CD4-positive, alpha-beta T cell (primary cell): ENCODE data around the gene C2CD2L. TPM values are rescaled to one million over a fixed set of nuclear protein-coding genes. Genes with fewer than 3 reads are reported as not detected.
"Not testable (repeated sequence)": the region's sequence is repeated elsewhere in the genome, so short reads cannot be mapped to it uniquely, and the experiment has no call there.

Experiments
- ATAC-seq: fragments of 200-7000 bp; cut with Tn5 transposase; one replicate; pipeline ENCODE4 v1.10.0; 2022; ENCODE audit warnings: mild to moderate bottlenecking; ENCODE audit not compliant: poor library complexity
- CTCF ChIA-PET: fragments of 350-600 bp; sonication (Branson Sonifier 250); formaldehyde crosslinking; loops from one replicate; lab custom pipeline; 2021; ENCODE audit warnings: antibody characterized with exemption, inconsistent platforms; lab: Charles Lee
- POLR2A ChIA-PET: fragments of 350-600 bp; sonication (Branson Sonifier 250); formaldehyde crosslinking; loops from one replicate; lab custom pipeline; 2021; ENCODE audit warnings: antibody characterized with exemption, inconsistent platforms; lab: Charles Lee
- DNase-seq, 14 experiments: peaks; one replicate each; pipeline ENCODE4 v3.0.0-alpha.2; 2013 to 2020; ENCODE audit warnings: mixed read lengths in 2 of 14
- H3K27ac ChIP-seq, 2 donors: one replicate each; pipeline versions ENCODE4 v1.5.1 to v1.7.0; 2013; ENCODE audit warnings: low read length in 2 of 2, low read depth in 1 of 2, mild to moderate bottlenecking in 1 of 2
- H3K27me3 ChIP-seq, 2 experiments: 1 replicate in 1 of 2; 2 replicates in 1 of 2; pipeline versions ENCODE4 v1.6.1 to v1.7.0; 2013; ENCODE audit warnings: low read length in 2 of 2, control low read depth in 1 of 2, mild to moderate bottlenecking in 1 of 2, moderate library complexity in 1 of 2; ENCODE audit not compliant: insufficient read depth in 2 of 2, control insufficient read depth in 1 of 2
- H3K36me3 ChIP-seq: one replicate; pipeline ENCODE4 v1.6.1; 2013; ENCODE audit warnings: low read length, control low read depth; ENCODE audit not compliant: insufficient read depth
- H3K4me1 ChIP-seq: one replicate; pipeline ENCODE4 v1.6.1; 2013; ENCODE audit warnings: low read length, control low read depth; ENCODE audit not compliant: insufficient read depth
- H3K4me3 ChIP-seq: one replicate; pipeline ENCODE4 v1.5.1; 2013; ENCODE audit warnings: mild to moderate bottlenecking, low read length, moderate library complexity
- H3K9me3 ChIP-seq, 2 experiments: 1 replicate in 1 of 2; 2 replicates in 1 of 2; pipeline versions ENCODE4 v1.6.1 to v1.7.0; 2013; ENCODE audit warnings: low read length in 2 of 2, mild to moderate bottlenecking in 2 of 2, control low read depth in 1 of 2, moderate library complexity in 1 of 2; ENCODE audit not compliant: control insufficient read depth in 1 of 2, insufficient read depth in 1 of 2
- H3K27ac Mint-ChIP-seq: one replicate; pipeline ENCODE4 v1.8.0; 2020; ENCODE audit warnings: mixed read lengths
- H3K27me3 Mint-ChIP-seq: one replicate; pipeline ENCODE4 v1.8.0; 2021; ENCODE audit warnings: mixed read lengths
- H3K36me3 Mint-ChIP-seq: one replicate; pipeline ENCODE4 v1.8.0; 2021; ENCODE audit warnings: low read depth, mixed read lengths
- H3K4me1 Mint-ChIP-seq: one replicate; pipeline ENCODE4 v1.8.0; 2021; ENCODE audit warnings: low read depth, mixed read lengths
- H3K4me3 Mint-ChIP-seq: one replicate; pipeline ENCODE4 v1.8.0; 2020; ENCODE audit warnings: mild to moderate bottlenecking, mixed read lengths
- H3K9me3 Mint-ChIP-seq: one replicate; pipeline ENCODE4 v1.8.0; 2020; ENCODE audit warnings: mixed read lengths
- CTCF ChIP-seq: fragments of 200-600 bp; IDR thresholded peaks from one replicate; pipeline ENCODE4 v1.8.0; 2022; ENCODE audit warnings: antibody characterized with exemption, mild to moderate bottlenecking
- intact Hi-C, 2 experiments: fragments of 100-400 bp; cut with DNase I in 1 of 2; cut with micrococcal nuclease in 1 of 2; formaldehyde crosslinking; loops; one replicate each; pipeline versions ENCODE4 v1.15.1 to v1.9.0; 2023 to 2025; cut with DNase I, micrococcal nuclease
- total RNA-seq, 174 experiments: library from RNA in 2 of 174; stranded (reverse) in 2 of 174; gene quantifications; one replicate each; pipeline ENCODE4 v1.2.3 and lab custom pipeline; 2021 to 2026

The C2CD2L gene
- total RNA-seq, 2 experiments from 2014 or later, result 16.0 to 16.2 TPM

GRCh38 chr11:119100994-119101758 is 6.0 kb upstream of the C2CD2L start:
- peak overlapping the region; percentile 83 to 95 for H3K27ac ChIP-seq
- Mint-ChIP-seq H3K27ac (peak overlapping the region; percentile 97), H3K9me3 (no peaks in the 10 kb centered on the region), H3K4me1 (peaks cover 52% of the 10 kb centered on the region), H3K4me3 (peak overlapping the region; percentile 95), H3K27me3 (no peaks in the 10 kb centered on the region), H3K36me3 (peaks cover 45% of the 10 kb centered on the region)
- peaks cover 23% of the 10 kb centered on the region for H3K36me3 ChIP-seq
- H3K4me3 ChIP-seq, result peak overlapping the region; percentile 90
- ChIA-PET POLR2A (interaction anchor here (1.0 to 2.3 kb wide), 19 partner anchors 11 to 529 kb away, joined by 3 to 59 read pairs (median 6); partner anchors contain the start of genes ARCN1, CBL, CENATAC and HINFP), CTCF (interaction anchor here (1.4 to 1.8 kb wide), 3 partner anchors 16 to 36 kb away, joined by 3 to 4 read pairs (median 4); partner anchors contain the start of gene HMBS)
- H3K9me3 ChIP-seq, result no peaks in the 10 kb centered on the region
- H3K4me1 ChIP-seq, result peaks cover 29% of the 10 kb centered on the region
- DNase-seq (no peak), ATAC-seq (no peak)
- TF ChIP-seq CTCF, result no peak
- H3K27me3 ChIP-seq, result no peaks in the 10 kb centered on the region
- intact Hi-C loops, result loop anchor here (1.0 to 10.0 kb wide), 6 partner anchors 16 to 526 kb away; partner anchors contain the start of genes RPS25 (in 2 of the 2), TRAPPC4 (in 2 of the 2), VPS11 (in 2 of the 2) and ARCN1 (in 1 of the 2)

- Mint-ChIP-seq H3K4me1 (peaks cover 51% of the 10 kb centered on the region), H3K9me3 (no peaks in the 10 kb centered on the region), H3K36me3 (peaks cover 40% of the 10 kb centered on the region), H3K27ac (peak within 1 kb of the TSS; percentile 97), H3K27me3 (no peaks in the 10 kb centered on the region), H3K4me3 (peak within 1 kb of the TSS; percentile 95)
- Histone ChIP-seq H3K27me3 (no peaks in the 10 kb centered on the region), H3K4me1 (peaks cover 35% of the 10 kb centered on the region), H3K27ac (peak within 1 kb of the TSS; percentile 83 to 95), H3K4me3 (peak within 1 kb of the TSS; percentile 90), H3K36me3 (peaks cover 16% of the 10 kb centered on the region), H3K9me3 (no peaks in the 10 kb centered on the region)
- DNase-seq (peak; percentile 73 to 92 (median 78)), ATAC-seq (peak; percentile 84)
- POLR2A ChIA-PET, result interaction anchor here (0.5 to 2.3 kb wide), 26 partner anchors 8 to 530 kb away, joined by 3 to 59 read pairs (median 5); partner anchors contain the start of genes ABCG4, ARCN1, CBL and CENATAC
- CTCF ChIA-PET, result interaction anchor here (0.7 to 1.8 kb wide), 5 partner anchors 16 to 95 kb away, joined by 3 to 5 read pairs (median 4); partner anchors contain the start of gene HMBS
- TF ChIP-seq CTCF, result no peak
- intact Hi-C loops, result loop anchor here (1.0 to 10.0 kb wide), 8 partner anchors 17 to 527 kb away; partner anchors contain the start of genes RPS25 (in 2 of the 2), TRAPPC4 (in 2 of the 2), VPS11 (in 2 of the 2) and ARCN1 (in 1 of the 2)
Observed at GRCh38 chr11:119101759-119102423, 5.3 kb upstream of the C2CD2L start, which contains the start of gene DPAGT1. Gene DPAGT1 (minus strand): TSS chr11:119101853. CDS start chr11:119101655, 198 bp downstream.

- Mint-ChIP-seq H3K4me3 (peak overlapping the region; percentile 95), H3K36me3 (peaks cover 30% of the 10 kb centered on the region), H3K27ac (peak overlapping the region; percentile 97), H3K4me1 (peaks cover 56% of the 10 kb centered on the region)
- ATAC-seq, H3K9me3 Mint-ChIP-seq, H3K27me3 ChIP-seq, DNase-seq, H3K27me3 Mint-ChIP-seq, H3K9me3 ChIP-seq, H3K36me3 ChIP-seq: not testable (repeated sequence)
- ChIA-PET CTCF (interaction anchor here (1.0 to 1.8 kb wide), 2 partner anchors 15 to 93 kb away, joined by 4 to 5 read pairs; no protein-coding TSS in a partner anchor), POLR2A (interaction anchor here (0.7 to 2.3 kb wide), 10 partner anchors 9 to 531 kb away, joined by 4 to 59 read pairs (median 12); partner anchors contain the start of genes ARCN1, HINFP, HMBS and NLRX1)
- Histone ChIP-seq H3K4me3 (peak overlapping the region; percentile 90), H3K4me1 (peaks cover 39% of the 10 kb centered on the region), H3K27ac (peak overlapping the region in 1 of 2 donors; percentile 9)
- intact Hi-C loops, result loop anchor here (5.0 to 10.0 kb wide), 3 partner anchors 36 to 528 kb away; partner anchors contain the start of genes ARCN1 (in 1 of the 2) and VPS11 (in 1 of the 2)
Observed at GRCh38 chr11:119103161-119103664, 3.9 kb upstream of the C2CD2L start.
